Adrenal gland (tissue), 12 donors: ENCODE data around the gene TPD52L1. TPM values are rescaled to one million over a fixed set of nuclear protein-coding genes. Genes with fewer than 3 reads are reported as not detected.

Source experiments
- polyA plus RNA-seq, 3 donors: library from polyadenylated mRNA; stranded (reverse); fragments of 200-250 nt in 2 of 3; fragments of 350-450 nt in 1 of 3; fragmentation: Illumina TruSeq in 1 of 3; extraction: RNeasy Lipid Tissue Mini Kit (QIAGEN cat#74804) in 1 of 3; gene quantifications; one replicate each; pipeline ENCODE4 v1.2.3, GENCODE V29; 2013 to 2014
- total RNA-seq, 9 donors: library from RNA; depleted of rRNA in 4 of 9; stranded (reverse); fragments of >200 nt in 4 of 9; fragments of 120-200 nt in 1 of 9; fragmentation: NEBNext Ultra II Directional in 1 of 9; extraction: Animal tissue kit (Norgen Biotek cat#: 25700) in 1 of 9; gene quantifications; one replicate each; pipeline versions ENCODE4 v1.1.0 to v1.2.4, GENCODE V29; 2013 to 2023
- donor health status: healthy with polysubstance abuse.
- donor health status: Bipolar disorder and iron deficiency.
- donor health status: DM: yes; HTN: yes; CAD: no.
- donor health status: DM: no; HTN: no; CAD: no.
- donor health status: DM: no; HTN: no; CAD: no.
- donor health status: DM: yes; HTN: yes; CAD: no.

TPD52L1 gene
- total and polyA plus RNA-seq, 12 donors = 37.0 to 2,041 (median 435) TPM

Other genes with a start within 250 kb of the TPD52L1 start
- gene RNF217, start 191.3 kb upstream of the TPD52L1 start, total RNA-seq = 10 to 100 TPM in 6 of 9 donors, 1 to 10 TPM in 3; 4.6 to 23.0 (median 15.0) TPM
- 1 to 10 TPM; 5.6 to 10.0 (median 7.1) TPM for gene RNF217, start 191.3 kb upstream of the TPD52L1 start, polyA plus RNA-seq
- 100 to 1,000 TPM in 6 of 9 donors, 10 to 100 TPM in 3; 94.2 to 166 (median 116) TPM for gene HDDC2, start 148.2 kb downstream of the TPD52L1 start, total RNA-seq
- 100 to 1,000 TPM; 129 to 141 (median 139) TPM for gene HDDC2, start 148.2 kb downstream of the TPD52L1 start, polyA plus RNA-seq